Hepatocyte (in vitro differentiated cells): ENCODE data around the gene TM2D3. TPM values are rescaled to one million over a fixed set of nuclear protein-coding genes. Genes with fewer than 3 reads are reported as not detected.

Experiments
- DNase-seq: peaks from one replicate; pipeline ENCODE4 v3.0.0-alpha.2; 2016; ENCODE audit warnings: low spot score
- H2AFZ ChIP-seq: fragments of 200-600 bp; sonication (generic); 2 replicates; pipeline ENCODE4 v1.6.0; 2016; ENCODE audit warnings: antibody characterized with exemption, mild to moderate bottlenecking
- H3K27ac ChIP-seq: fragments of 200-600 bp; sonication (generic); 2 replicates; pipeline ENCODE4 v1.5.1; 2016; ENCODE audit warnings: mild to moderate bottlenecking
- H3K27me3 ChIP-seq: fragments of 200-600 bp; sonication (generic); 2 replicates; pipeline ENCODE4 v1.6.1; 2016
- H3K36me3 ChIP-seq: fragments of 200-600 bp; sonication (generic); replicated peaks from 2 replicates; pipeline ENCODE4 v1.5.1; 2016; ENCODE audit warnings: low read depth; ENCODE audit not compliant: insufficient read depth
- H3K4me1 ChIP-seq: fragments of 200-600 bp; sonication (generic); 2 replicates; pipeline ENCODE4 v1.5.1; 2016; ENCODE audit warnings: mild to moderate bottlenecking, moderate library complexity; ENCODE audit not compliant: insufficient read depth
- H3K4me2 ChIP-seq: fragments of 200-600 bp; sonication (generic); 2 replicates; pipeline ENCODE4 v1.6.0; 2016
- H3K4me3 ChIP-seq: fragments of 200-600 bp; sonication (generic); 2 replicates; pipeline ENCODE4 v1.5.1; 2016; ENCODE audit warnings: mild to moderate bottlenecking
- H3K79me2 ChIP-seq: fragments of 200-600 bp; sonication (generic); 2 replicates; pipeline ENCODE4 v1.6.0; 2017; ENCODE audit warnings: mild to moderate bottlenecking
- H3K9me2 ChIP-seq: fragments of 200-600 bp; sonication (generic); replicated peaks from 2 replicates; pipeline ENCODE4 v1.6.0; 2017; ENCODE audit warnings: mild to moderate bottlenecking; ENCODE audit not compliant: insufficient read depth
- H3K9me3 ChIP-seq: fragments of 200-600 bp; sonication (generic); 2 replicates; pipeline ENCODE4 v1.5.1; 2016; ENCODE audit warnings: low read depth, mild to moderate bottlenecking
- H4K20me1 ChIP-seq: fragments of 200-600 bp; sonication (generic); 2 replicates; pipeline ENCODE4 v1.6.0; 2016; ENCODE audit warnings: mild to moderate bottlenecking; ENCODE audit not compliant: insufficient read depth, poor library complexity, severe bottlenecking
- CTCF ChIP-seq: fragments of 200-600 bp; sonication (generic); IDR thresholded peaks from 2 replicates; pipeline ENCODE4 v1.5.1; 2016; ENCODE audit warnings: antibody characterized with exemption, mild to moderate bottlenecking; ENCODE audit not compliant: poor library complexity
- EZH2 ChIP-seq: fragments of 200-600 bp; sonication (generic); IDR thresholded peaks from 2 replicates; pipeline ENCODE4 v1.6.1; 2016; ENCODE audit warnings: antibody characterized with exemption, mild to moderate bottlenecking, borderline replicate concordance
- EZH2phosphoT487 ChIP-seq: fragments of 200-600 bp; sonication (generic); IDR thresholded peaks from one replicate; pipeline ENCODE4 v1.6.1; 2018; ENCODE audit warnings: antibody characterized with exemption, mild to moderate bottlenecking, low read depth, moderate library complexity; ENCODE audit not compliant: unreplicated experiment, severe bottlenecking
- WGBS: methylation state at CpG from one replicate; pipeline ENCODE4 v1.1.6; 2016; ENCODE audit warnings: low lambda C conversion rate; ENCODE audit errors: missing lambda C conversion rate; 5-methylcytosine and 5-hydroxymethylcytosine counted together
- polyA plus RNA-seq: library from polyadenylated mRNA; unstranded; fragments of >200 nt; fragmentation: Nextera tagmentation; extraction: Ambion mirVana; gene quantifications from 2 replicates; pipeline ENCODE4 v1.2.1, GENCODE V29; 2016
- total RNA-seq: library from RNA; depleted of rRNA; stranded (reverse); fragments of >200 nt; gene quantifications from 2 replicates; pipeline ENCODE4 v1.2.3, GENCODE V29; 2014

The TM2D3 gene
- total and polyA plus RNA-seq, 2 experiments from 2014 or later, result 41.9 to 55.7 TPM

- TF ChIP-seq EZH2 (no peak), CTCF (no peak), EZH2phosphoT487 (no peak)
- no peak overlapping the region for H2AFZ ChIP-seq
- no peaks in the 10 kb centered on the region for H4K20me1 ChIP-seq
- H3K4me2 ChIP-seq, result no peak overlapping the region
- no peak overlapping the region for H3K4me3 ChIP-seq
- H3K9me2 ChIP-seq, result no peaks in the 10 kb centered on the region
- peaks cover 5% of the 10 kb centered on the region for H3K4me1 ChIP-seq
- no peaks in the 10 kb centered on the region for H3K9me3 ChIP-seq
- no peaks in the 10 kb centered on the region for H3K79me2 ChIP-seq
- 63% methylated on average over 2 of the region's 2 CpGs for WGBS
- H3K27me3 ChIP-seq, result no peaks in the 10 kb centered on the region
- DNase-seq, result peak; percentile 65
- H3K36me3 ChIP-seq, result no peaks in the 10 kb centered on the region
- H3K27ac ChIP-seq, result peak overlapping the region; percentile 86
Observed at GRCh38 chr15:101679806-101680205, 27.6 kb upstream of the TM2D3 start.

- no peaks in the 10 kb centered on the region for H3K9me2 ChIP-seq
- H3K4me1 ChIP-seq, result peaks cover 5% of the 10 kb centered on the region
- H4K20me1 ChIP-seq, result no peaks in the 10 kb centered on the region
- H3K27me3 ChIP-seq, result no peaks in the 10 kb centered on the region
- TF ChIP-seq EZH2 (no peak), CTCF (no peak), EZH2phosphoT487 (no peak)
- H3K36me3 ChIP-seq, result no peaks in the 10 kb centered on the region
- H3K4me3 ChIP-seq, result no peak overlapping the region
- no peak for DNase-seq
- no peak overlapping the region for H3K27ac ChIP-seq
- no peak overlapping the region for H3K4me2 ChIP-seq
- no peaks in the 10 kb centered on the region for H3K9me3 ChIP-seq
- WGBS, result 71% methylated on average over 4 of the region's 4 CpGs
- no peak overlapping the region for H2AFZ ChIP-seq
- no peaks in the 10 kb centered on the region for H3K79me2 ChIP-seq
Observed at GRCh38 chr15:101676921-101677329, 24.7 kb upstream of the TM2D3 start.

DNA sequence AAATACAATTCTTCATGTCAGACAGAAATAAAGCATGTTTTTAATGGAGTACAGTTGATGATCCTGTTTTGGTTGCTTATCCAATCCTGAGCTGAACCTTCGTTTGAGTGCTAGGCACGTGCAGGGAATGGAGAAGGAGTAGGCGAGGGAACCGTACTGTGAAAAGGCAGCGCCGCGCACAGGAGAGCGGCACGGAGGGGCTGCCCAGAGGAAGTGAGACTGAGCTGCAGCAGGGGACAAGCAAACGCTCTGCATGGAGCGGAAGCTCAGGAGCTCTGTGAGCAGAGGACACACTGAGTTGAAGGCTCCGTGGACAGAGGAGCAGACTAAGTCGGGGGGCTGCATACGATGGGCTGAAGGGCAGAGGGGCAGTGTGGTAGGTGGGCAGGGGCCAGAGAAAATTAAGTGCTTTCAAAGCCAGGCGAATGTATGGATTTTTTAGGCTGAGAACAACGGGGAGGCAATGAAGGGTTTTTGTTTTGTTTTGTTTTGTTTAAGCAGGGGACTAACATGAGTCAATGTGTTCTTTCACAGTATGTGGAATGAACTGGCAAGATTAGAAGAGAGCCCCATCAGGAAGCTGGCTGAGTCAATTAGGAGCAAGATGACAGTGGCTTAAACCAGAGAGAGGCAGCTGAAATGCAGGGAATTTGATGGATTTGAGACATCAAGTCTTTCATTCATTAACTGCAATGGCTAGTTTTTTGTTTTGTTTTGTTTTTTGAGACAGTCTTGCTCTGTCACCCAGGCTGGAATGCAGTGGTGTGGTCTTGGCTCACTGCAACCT lies 23.8 kb upstream of the TM2D3 start:
- Histone ChIP-seq H4K20me1 (no peaks in the 10 kb centered on the region), H3K27ac (peak overlapping the region; percentile 0), H3K36me3 (no peaks in the 10 kb centered on the region), H3K4me2 (no peak overlapping the region), H2AFZ (no peak overlapping the region), H3K27me3 (no peaks in the 10 kb centered on the region), H3K79me2 (no peaks in the 10 kb centered on the region), H3K4me1 (peaks cover 5% of the 10 kb centered on the region), H3K9me2 (no peaks in the 10 kb centered on the region), H3K4me3 (no peak overlapping the region), H3K9me3 (no peaks in the 10 kb centered on the region)
- no peak for TF ChIP-seq CTCF
- no peak for TF ChIP-seq EZH2
- TF ChIP-seq EZH2phosphoT487, result no peak
- 83% methylated on average over 16 of the region's 16 CpGs for WGBS
- no peak for DNase-seq
